IMR-90 (cell line): ENCODE measurements around the gene RRP36.

Experiments
- CHD1 ChIP-seq: IDR thresholded peaks from 2 replicates; pipeline ENCODE4 v1.6.1; 2012; ENCODE audit warnings: low read depth, low read length, improper control_type of control experiment
- CTCF ChIP-seq: conservative IDR thresholded peaks from 2 replicates; pipeline ENCODE4 v1.5.1; 2012; ENCODE audit warnings: mild to moderate bottlenecking, low read depth, low read length, improper control_type of control experiment
- ELK1 ChIP-seq: fragments of 150-350 bp; IDR thresholded peaks from 2 replicates; pipeline ENCODE4 v1.6.1; 2016; ENCODE audit warnings: low read depth, mild to moderate bottlenecking, low read length, moderate library complexity, borderline replicate concordance
- MAFK ChIP-seq: IDR thresholded peaks from 2 replicates; pipeline ENCODE4 v1.6.1; 2012; ENCODE audit warnings: low read depth, low read length, improper control_type of control experiment
- MAZ ChIP-seq: IDR thresholded peaks from 2 replicates; pipeline ENCODE4 v1.6.1; 2012; ENCODE audit warnings: low read depth, mild to moderate bottlenecking, low read length, improper control_type of control experiment, moderate library complexity, borderline replicate concordance
- POLR2A ChIP-seq: IDR thresholded peaks from 2 replicates; pipeline ENCODE4 v1.6.1; 2012; ENCODE audit warnings: mild to moderate bottlenecking, low read depth, low read length
- RCOR1 ChIP-seq: IDR thresholded peaks from 2 replicates; pipeline ENCODE4 v1.6.1; 2012; ENCODE audit warnings: mild to moderate bottlenecking, low read length, improper control_type of control experiment; ENCODE audit not compliant: insufficient replicate concordance

GRCh38 chr6:43077981-43078511 is 56.6 kb downstream of the RRP36 start:
- TF ChIP-seq CTCF (no peak), MAZ (no peak), POLR2A (no peak), CHD1 (no peak), ELK1 (no peak), MAFK (no peak), RCOR1 (no peak)
